Fibroblast of skin of right quadriceps (primary cell): ENCODE data around the gene ZNF554.

ENCODE experiments used
- DNase-seq: peaks from one replicate; pipeline ENCODE4 v3.0.0-alpha.2; 2013

ZNF554 gene

GRCh38 chr19:2877398-2878331 is 58.0 kb downstream of the ZNF554 start:
- DNase-seq = no peak

GRCh38 chr19:2883686-2884439 is 64.2 kb downstream of the ZNF554 start:
- DNase-seq = no peak

- DNase-seq = no peak
These were observed 66.1 kb downstream of the ZNF554 start for GRCh38 chr19:2885736-2886135.
